GM10266 (cell line): ENCODE measurements around the gene FABP3.

Experiments used
- DNase-seq: peaks from one replicate; pipeline ENCODE4 v3.0.0; 2012; ENCODE audit errors: extremely low spot score
- CTCF ChIP-seq: IDR thresholded peaks from 2 replicates; pipeline ENCODE4 v1.5.1; 2012; ENCODE audit warnings: mild to moderate bottlenecking, low read depth; ENCODE audit not compliant: control insufficient read depth, insufficient read depth; ENCODE audit errors: missing control alignments

The FABP3 gene

GRCh38 chr1:31414980-31415370 lies 42.1 kb upstream of the FABP3 start:
- TF ChIP-seq CTCF, result no peak
- no peak for DNase-seq

GRCh38 chr1:31413405-31414001 lies 40.6 kb upstream of the FABP3 start:
- DNase-seq, result peak; percentile 49
- no peak for TF ChIP-seq CTCF

GRCh38 chr1:31412732-31413404 lies 40.0 kb upstream of the FABP3 start, which contains the start of gene SERINC2:
Gene SERINC2 (plus strand): TSS chr1:31413213. CDS start chr1:31413266, 53 bp downstream.
- peak; percentile 79 for DNase-seq
- TF ChIP-seq CTCF, result no peak

- no peak for TF ChIP-seq CTCF
- no peak for DNase-seq
These were observed 39.3 kb upstream of the FABP3 start for GRCh38 chr1:31412205-31412604.

GRCh38 chr1:31410871-31411270 lies 38.0 kb upstream of the FABP3 start:
- DNase-seq, result no peak
- TF ChIP-seq CTCF, result no peak

GRCh38 chr1:31409946-31410858 lies 37.3 kb upstream of the FABP3 start:
- no peak for DNase-seq
- TF ChIP-seq CTCF, result no peak
